ENCODE measurements around the gene PTPRG. TPM values are rescaled to one million over a fixed set of nuclear protein-coding genes. Genes with fewer than 3 reads are reported as not detected.
A peak's percentile ranks its signal among the peaks of the same experiment; 100 is the strongest.
"Not testable (repeated sequence)": the region's sequence is repeated elsewhere in the genome, so short reads cannot be mapped to it uniquely, and the experiment has no call there.

Gene PTPRG
- total RNA-seq, 1 donor, result 148 TPM

GRCh38 chr3:62028236-62028635 lies 466.9 kb downstream of the PTPRG start:
- no peak overlapping the region for H3K27ac ChIP-seq (ENCODE audit: low read depth, low read length)
- TF ChIP-seq, protein P1, sequence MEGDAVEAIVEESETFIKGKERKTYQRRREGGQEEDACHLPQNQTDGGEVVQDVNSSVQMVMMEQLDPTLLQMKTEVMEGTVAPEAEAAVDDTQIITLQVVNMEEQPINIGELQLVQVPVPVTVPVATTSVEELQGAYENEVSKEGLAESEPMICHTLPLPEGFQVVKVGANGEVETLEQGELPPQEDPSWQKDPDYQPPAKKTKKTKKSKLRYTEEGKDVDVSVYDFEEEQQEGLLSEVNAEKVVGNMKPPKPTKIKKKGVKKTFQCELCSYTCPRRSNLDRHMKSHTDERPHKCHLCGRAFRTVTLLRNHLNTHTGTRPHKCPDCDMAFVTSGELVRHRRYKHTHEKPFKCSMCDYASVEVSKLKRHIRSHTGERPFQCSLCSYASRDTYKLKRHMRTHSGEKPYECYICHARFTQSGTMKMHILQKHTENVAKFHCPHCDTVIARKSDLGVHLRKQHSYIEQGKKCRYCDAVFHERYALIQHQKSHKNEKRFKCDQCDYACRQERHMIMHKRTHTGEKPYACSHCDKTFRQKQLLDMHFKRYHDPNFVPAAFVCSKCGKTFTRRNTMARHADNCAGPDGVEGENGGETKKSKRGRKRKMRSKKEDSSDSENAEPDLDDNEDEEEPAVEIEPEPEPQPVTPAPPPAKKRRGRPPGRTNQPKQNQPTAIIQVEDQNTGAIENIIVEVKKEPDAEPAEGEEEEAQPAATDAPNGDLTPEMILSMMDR (IDR thresholded peaks at IDR 0.05; ENCODE audit: extremely low read depth, low read depth, low read length), result no peak
- H3K4me3 ChIP-seq (ENCODE audit: insufficient read depth, low read length), result no peak overlapping the region
- DNase-seq (ENCODE audit: insufficient read length, low spot score, missing footprints), result peak; percentile 11
- H3K27me3 ChIP-seq (ENCODE audit: insufficient read depth, low read length), result no peaks in the 10 kb centered on the region
- H3K4me1 ChIP-seq (ENCODE audit: insufficient read depth, low read length), result no peaks in the 10 kb centered on the region
- no peaks in the 10 kb centered on the region for H3K79me2 ChIP-seq (ENCODE audit: insufficient read depth, low read length)
- no peak overlapping the region for H2AFZ ChIP-seq (ENCODE audit: low read length)
- H4K20me1 ChIP-seq (ENCODE audit: insufficient read depth, low read length), result no peaks in the 10 kb centered on the region
- H3K9me3 ChIP-seq (ENCODE audit: low read depth, low read length), result no peaks in the 10 kb centered on the region
- H3K4me2 ChIP-seq (ENCODE audit: insufficient read depth, low read length), result no peak overlapping the region
- no peaks in the 10 kb centered on the region for H3K36me3 ChIP-seq (ENCODE audit: insufficient read depth, low read length)

DNA sequence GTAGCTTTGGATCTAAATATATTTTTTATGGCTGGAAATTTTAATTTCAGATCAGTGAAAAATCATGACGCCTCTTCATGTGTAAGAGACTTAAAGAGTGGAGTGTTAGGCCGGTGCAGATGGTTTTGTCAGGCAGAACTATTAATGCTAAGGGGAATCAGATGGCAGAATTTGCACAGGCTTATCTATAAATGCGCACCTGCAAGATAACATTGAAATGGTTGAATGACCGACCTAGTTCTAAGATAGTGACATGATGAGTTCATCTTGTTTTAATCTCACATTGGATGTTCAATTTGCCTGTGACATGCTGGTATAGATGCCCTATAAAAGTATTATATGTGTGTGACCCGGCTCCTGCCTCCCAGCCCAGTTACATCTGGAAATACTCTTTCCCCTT lies 471.4 kb downstream of the PTPRG start:
- Histone ChIP-seq H3K4me2 (ENCODE audit: insufficient read depth, low read length) (no peak overlapping the region), H4K20me1 (ENCODE audit: insufficient read depth, low read length) (no peaks in the 10 kb centered on the region), H3K27ac (ENCODE audit: low read depth, low read length) (no peak overlapping the region), H3K9me3 (ENCODE audit: low read depth, low read length) (no peaks in the 10 kb centered on the region), H3K4me3 (ENCODE audit: insufficient read depth, low read length) (no peak overlapping the region), H3K36me3 (ENCODE audit: insufficient read depth, low read length) (no peaks in the 10 kb centered on the region), H3K79me2 (ENCODE audit: insufficient read depth, low read length) (no peaks in the 10 kb centered on the region), H3K27me3 (ENCODE audit: insufficient read depth, low read length) (no peaks in the 10 kb centered on the region), H2AFZ (ENCODE audit: low read length) (no peak overlapping the region), H3K4me1 (ENCODE audit: insufficient read depth, low read length) (no peaks in the 10 kb centered on the region)
- TF ChIP-seq, protein P1 (IDR thresholded peaks at IDR 0.05; ENCODE audit: extremely low read depth, low read depth, low read length), result no peak
- no peak for DNase-seq (ENCODE audit: insufficient read length, low spot score, missing footprints)

DNA sequence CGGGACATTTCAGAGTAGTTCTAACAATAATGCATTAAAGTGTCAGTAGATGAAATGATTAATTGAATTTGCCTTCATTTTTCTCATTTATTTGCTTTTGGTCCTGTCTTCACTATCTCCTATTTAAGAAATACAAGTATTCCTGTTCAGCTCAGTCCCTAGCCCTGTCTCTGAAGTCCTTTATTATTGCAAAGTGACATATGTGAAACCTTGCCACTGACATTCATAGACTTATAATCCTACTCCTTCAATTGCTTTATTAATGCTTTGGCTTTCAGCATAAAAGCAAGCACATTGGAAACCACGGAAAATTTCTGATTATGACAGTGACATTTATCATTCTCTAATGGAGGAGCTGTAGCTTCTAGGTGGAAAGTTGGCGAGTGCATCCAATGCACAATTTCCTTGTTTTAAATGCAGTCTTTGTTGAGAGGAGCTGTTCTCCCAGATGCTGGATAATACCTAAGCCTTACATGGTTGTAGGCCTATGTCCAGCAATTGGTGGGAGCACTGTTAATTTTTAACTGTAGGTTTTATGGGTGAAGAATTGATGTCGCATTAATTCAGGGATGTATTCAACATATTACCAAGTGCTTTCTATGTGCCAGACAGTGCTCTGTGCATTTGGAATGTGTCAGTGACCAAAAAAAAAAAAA lies 474.2 kb downstream of the PTPRG start:
- Histone ChIP-seq H3K9me3 (ENCODE audit: low read depth, low read length) (no peaks in the 10 kb centered on the region), H3K27ac (ENCODE audit: low read depth, low read length) (no peak overlapping the region), H3K27me3 (ENCODE audit: insufficient read depth, low read length) (no peaks in the 10 kb centered on the region), H4K20me1 (ENCODE audit: insufficient read depth, low read length) (no peaks in the 10 kb centered on the region), H3K4me2 (ENCODE audit: insufficient read depth, low read length) (no peak overlapping the region), H3K4me1 (ENCODE audit: insufficient read depth, low read length) (no peaks in the 10 kb centered on the region), H2AFZ (ENCODE audit: low read length) (no peak overlapping the region), H3K36me3 (ENCODE audit: insufficient read depth, low read length) (no peaks in the 10 kb centered on the region), H3K79me2 (ENCODE audit: insufficient read depth, low read length) (no peaks in the 10 kb centered on the region), H3K4me3 (ENCODE audit: insufficient read depth, low read length) (no peak overlapping the region)
- TF ChIP-seq, protein P1 (IDR thresholded peaks at IDR 0.05; ENCODE audit: extremely low read depth, low read depth, low read length), result no peak
- DNase-seq (ENCODE audit: insufficient read length, low spot score, missing footprints), result peak; percentile 32

DNA sequence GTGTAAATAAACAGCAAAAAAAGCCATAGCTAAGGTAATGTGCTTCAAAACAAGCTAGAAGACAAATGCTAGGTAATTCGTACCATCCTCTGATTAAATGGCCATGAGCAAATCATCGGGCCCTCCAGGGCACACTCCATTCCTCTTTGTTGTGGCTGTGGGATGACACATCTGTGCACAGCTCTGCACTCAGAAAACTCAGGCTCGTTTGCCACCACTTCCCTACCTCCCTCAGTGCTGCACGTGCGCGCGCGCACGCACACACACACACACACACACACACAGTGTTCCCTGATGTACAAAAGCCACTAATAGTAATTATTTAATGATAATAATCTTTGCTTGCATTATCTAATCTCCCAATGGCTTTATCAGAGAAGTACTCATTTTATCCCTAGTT lies 475.4 kb downstream of the PTPRG start:
- no peak for DNase-seq (ENCODE audit: insufficient read length, low spot score, missing footprints)
- no peak overlapping the region for H3K27ac ChIP-seq (ENCODE audit: low read depth, low read length)
- peaks cover 5% of the 10 kb centered on the region for H4K20me1 ChIP-seq (ENCODE audit: insufficient read depth, low read length)
- no peak overlapping the region for H3K4me3 ChIP-seq (ENCODE audit: insufficient read depth, low read length)
- H2AFZ ChIP-seq (ENCODE audit: low read length), result no peak overlapping the region
- H3K27me3 ChIP-seq (ENCODE audit: insufficient read depth, low read length), result no peaks in the 10 kb centered on the region
- no peaks in the 10 kb centered on the region for H3K79me2 ChIP-seq (ENCODE audit: insufficient read depth, low read length)
- no peak overlapping the region for H3K4me2 ChIP-seq (ENCODE audit: insufficient read depth, low read length)
- H3K9me3 ChIP-seq (ENCODE audit: low read depth, low read length), result no peaks in the 10 kb centered on the region
- no peaks in the 10 kb centered on the region for H3K36me3 ChIP-seq (ENCODE audit: insufficient read depth, low read length)
- TF ChIP-seq, protein P1 (IDR thresholded peaks at IDR 0.05; ENCODE audit: extremely low read depth, low read depth, low read length), result no peak
- no peaks in the 10 kb centered on the region for H3K4me1 ChIP-seq (ENCODE audit: insufficient read depth, low read length)

- H2AFZ ChIP-seq (ENCODE audit: low read length); H3K27ac ChIP-seq (ENCODE audit: low read depth, low read length); H3K79me2 ChIP-seq (ENCODE audit: insufficient read depth, low read length); H3K4me1 ChIP-seq (ENCODE audit: insufficient read depth, low read length); H3K4me3 ChIP-seq (ENCODE audit: insufficient read depth, low read length); H4K20me1 ChIP-seq (ENCODE audit: insufficient read depth, low read length); H3K4me2 ChIP-seq (ENCODE audit: insufficient read depth, low read length); H3K36me3 ChIP-seq (ENCODE audit: insufficient read depth, low read length); DNase-seq (ENCODE audit: insufficient read length, low spot score, missing footprints); H3K27me3 ChIP-seq (ENCODE audit: insufficient read depth, low read length); H3K9me3 ChIP-seq (ENCODE audit: low read depth, low read length): not testable (repeated sequence)
Measured at GRCh38 chr3:62038798-62039197, 477.4 kb downstream of the PTPRG start.

Data from osteoblast (primary cell).